ENCODE data around the gene PPFIBP1. TPM values are rescaled to one million over a fixed set of nuclear protein-coding genes. Genes with fewer than 3 reads are reported as not detected.
"Not testable (repeated sequence)": the region's sequence is repeated elsewhere in the genome, so short reads cannot be mapped to it uniquely, and the experiment has no call there.

The PPFIBP1 gene
- total RNA-seq, 3 donors from 2014 or later = 34.4 to 86.5 (median 84.0) TPM

DNA sequence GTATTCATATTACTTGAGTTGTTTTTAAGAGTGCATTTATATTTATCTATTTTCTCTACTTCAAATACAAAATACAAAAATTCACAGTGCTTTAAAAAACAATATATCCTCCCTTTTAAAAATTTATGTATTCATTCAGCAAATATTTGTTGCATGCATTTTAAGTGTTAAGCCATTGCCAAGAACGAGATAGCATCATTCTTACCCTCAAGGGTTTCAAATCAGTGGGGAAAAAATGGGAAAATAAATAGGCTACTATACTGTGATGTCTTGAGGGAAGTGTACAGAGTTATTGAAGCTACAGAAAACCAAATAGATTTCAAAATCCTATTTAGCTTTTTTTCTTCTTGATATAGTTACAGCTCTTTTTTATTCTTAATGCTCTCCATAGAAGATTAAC, 209.8 kb downstream of the PPFIBP1 start:
- no peak for DNase-seq (ENCODE audit: low spot score in 2 of 2)
- Histone ChIP-seq H3K4me3 (no peak overlapping the region), H3K4me1 (no peaks in the 10 kb centered on the region), H3K9me3 (no peaks in the 10 kb centered on the region), H3K27ac (no peak overlapping the region), H3K27me3 (no peaks in the 10 kb centered on the region), H3K36me3 (peaks cover 11% of the 10 kb centered on the region)
- intact Hi-C loops (cut with DNase I; ENCODE audit: low total_unique reads) = no loop called here
- TF ChIP-seq POLR2AphosphoS5 (IDR thresholded peaks at IDR 0.05) (no peak), CTCF (IDR thresholded peaks at IDR 0.05) (no peak)

- intact Hi-C loops (cut with DNase I; ENCODE audit: low total_unique reads); H3K27me3 ChIP-seq: not testable (repeated sequence)
- peaks cover 11% of the 10 kb centered on the region for H3K36me3 ChIP-seq
Measured at GRCh38 chr12:27734321-27734720, 210.3 kb downstream of the PPFIBP1 start.

DNA sequence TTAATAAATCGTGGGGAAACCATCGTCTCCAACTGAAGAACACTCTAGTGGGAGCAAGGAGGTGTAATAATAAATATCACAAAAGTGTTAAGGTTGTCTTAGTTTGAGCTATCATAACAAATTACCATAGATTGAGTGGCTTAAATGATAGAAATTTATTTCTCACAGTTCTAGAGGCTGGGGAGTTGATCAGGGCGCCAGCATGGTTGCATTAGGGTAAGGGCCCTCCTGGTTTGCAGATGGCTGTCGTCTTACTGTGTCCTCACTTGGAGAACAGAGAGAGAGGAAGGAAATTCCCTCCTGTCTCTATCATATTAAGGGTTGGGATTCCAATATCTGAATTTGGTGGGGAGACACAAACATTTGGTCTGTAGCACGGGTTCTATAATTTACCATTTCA, 219.6 kb downstream of the PPFIBP1 start:
- no peaks in the 10 kb centered on the region for H3K9me3 ChIP-seq
- no peak overlapping the region for H3K4me3 ChIP-seq
- no peaks in the 10 kb centered on the region for H3K27me3 ChIP-seq
- peaks cover 6% of the 10 kb centered on the region for H3K36me3 ChIP-seq
- no peak for TF ChIP-seq CTCF (IDR thresholded peaks at IDR 0.05)
- TF ChIP-seq POLR2A (IDR thresholded peaks at IDR 0.05) = no peak
- TF ChIP-seq POLR2AphosphoS5 (IDR thresholded peaks at IDR 0.05) = no peak
- intact Hi-C loops (cut with DNase I; ENCODE audit: low total_unique reads) = no loop called here
- no peak for DNase-seq (ENCODE audit: low spot score in 2 of 2)
- H3K4me1 ChIP-seq = no peaks in the 10 kb centered on the region
- no peak overlapping the region for H3K27ac ChIP-seq

More at GRCh38 chr12:27734321-27734720, 210.3 kb downstream of the PPFIBP1 start:
- not testable (repeated sequence) for H3K4me1 ChIP-seq; H3K27ac ChIP-seq; H3K9me3 ChIP-seq; H3K4me3 ChIP-seq; DNase-seq (ENCODE audit: low spot score in 2 of 2)

Other genes with a start within 250 kb of the PPFIBP1 start
- 1 to 10 TPM; 1.3 to 2.4 (median 1.3) TPM for gene BMAL2, start 191.4 kb upstream of the PPFIBP1 start, total RNA-seq
- gene SMCO2, start 77.5 kb upstream of the PPFIBP1 start, total RNA-seq = not detected
- 1 to 10 TPM in 2 of 3 donors, under 1 TPM in 1; 0.64 to 3.3 (median 1.8) TPM for gene REP15, start 172.2 kb downstream of the PPFIBP1 start, total RNA-seq
- gene MRPS35, start 186.6 kb downstream of the PPFIBP1 start, total RNA-seq = 10 to 100 TPM; 37.7 to 64.1 (median 43.5) TPM

All from breast epithelium (tissue), 4 donors.